SK-N-SH (cell line): ENCODE data around the gene RAMP3. TPM values are rescaled to one million over a fixed set of nuclear protein-coding genes. Genes with fewer than 3 reads are reported as not detected.

Experiments
- CTCF ChIA-PET: fragments of 300-600, 350-600 bp; formaldehyde crosslinking; extraction: SDS; loops from one replicate; lab custom pipeline; 2021; lab: Yijun Ruan, JAX
- POLR2A ChIA-PET: fragments of 350-600 bp; sonication (Branson Sonifier 250); formaldehyde crosslinking; extraction: SDS; loops from one replicate; lab custom pipeline; 2020; ENCODE audit warnings: antibody characterized with exemption, inconsistent platforms; lab: Yijun Ruan, JAX
- DNase-seq: peaks from one replicate; pipeline ENCODE4 v3.0.0; 2012
- H2AFZ ChIP-seq: fragments of 200-600 bp; sonication (generic); 2 replicates; pipeline ENCODE4 v1.8.1; 2016; ENCODE audit warnings: antibody characterized with exemption, mild to moderate bottlenecking, low read depth
- H3F3A ChIP-seq: fragments of 200-600 bp; sonication (generic); replicated peaks from 2 replicates; pipeline ENCODE3; 2016; ENCODE audit warnings: antibody characterized with exemption, mild to moderate bottlenecking; ENCODE audit not compliant: insufficient read depth
- H3K27ac ChIP-seq, 2 experiments: fragments of 200-500 bp in 1 of 2; fragments of 200-600 bp in 1 of 2; sonication (Bioruptor generic) in 1 of 2; sonication (generic), shearing (Covaris generic) in 1 of 2; 2 replicates each; pipeline versions ENCODE4 v1.5.1 to v1.6.1; 2014 to 2016; ENCODE audit warnings: low read depth in 2 of 2, inconsistent platforms in 1 of 2, low read length in 1 of 2, mild to moderate bottlenecking in 1 of 2, mixed read lengths in 1 of 2
- H3K27me3 ChIP-seq: fragments of 200-600 bp; sonication (generic), shearing (Covaris generic); 2 replicates; pipeline ENCODE4 v1.6.1; 2016; ENCODE audit warnings: mixed run types; ENCODE audit not compliant: insufficient read depth
- H3K36me3 ChIP-seq, 2 experiments: fragments of 200-500 bp in 1 of 2; fragments of 200-600 bp in 1 of 2; sonication (Bioruptor generic) in 1 of 2; sonication (generic) in 1 of 2; replicated peaks in 1 of 2; 2 replicates each; pipeline versions ENCODE3 to v1.5.1; 2014 to 2016; ENCODE audit warnings: low read length in 1 of 2, mild to moderate bottlenecking in 1 of 2; ENCODE audit not compliant: insufficient read depth in 2 of 2, control insufficient read depth in 1 of 2
- H3K4me1 ChIP-seq, 2 experiments: fragments of 200-500 bp in 1 of 2; fragments of 200-600 bp in 1 of 2; sonication (Bioruptor generic) in 1 of 2; sonication (generic), shearing (Covaris generic) in 1 of 2; 2 replicates each; pipeline versions ENCODE4 v1.5.1 to v1.6.1; 2014 to 2016; ENCODE audit warnings: low read depth in 1 of 2, low read length in 1 of 2, mixed run types in 1 of 2; ENCODE audit not compliant: insufficient read depth in 2 of 2, control insufficient read depth in 1 of 2
- H3K4me2 ChIP-seq: fragments of 200-600 bp; sonication (generic), shearing (Covaris generic); 2 replicates; pipeline ENCODE4 v1.6.1; 2017; ENCODE audit warnings: mixed run types
- H3K4me3 ChIP-seq, 2 experiments: fragments of 200-500 bp in 1 of 2; fragments of 200-600 bp in 1 of 2; sonication (Bioruptor generic) in 1 of 2; sonication (generic), shearing (Covaris generic) in 1 of 2; 2 replicates each; pipeline versions ENCODE4 v1.5.1 to v1.8.1; 2014 to 2016; ENCODE audit warnings: low read depth in 2 of 2, inconsistent platforms in 1 of 2, low read length in 1 of 2, mild to moderate bottlenecking in 1 of 2, mixed read lengths in 1 of 2, moderate library complexity in 1 of 2
- H3K79me2 ChIP-seq: fragments of 200-600 bp; sonication (generic); 2 replicates; pipeline ENCODE4 v1.8.1; 2017; ENCODE audit warnings: mild to moderate bottlenecking; ENCODE audit not compliant: insufficient read depth
- H3K9ac ChIP-seq: fragments of 200-600 bp; sonication (generic); 2 replicates; pipeline ENCODE4 v1.6.1; 2017; ENCODE audit warnings: mixed run types
- H3K9me2 ChIP-seq: fragments of 200-600 bp; sonication (generic); 2 replicates; pipeline ENCODE4 v1.6.1; 2017; ENCODE audit warnings: mixed run types
- H3K9me3 ChIP-seq: fragments of 200-600 bp; sonication (generic); 2 replicates; pipeline ENCODE4 v1.6.1; 2017; ENCODE audit warnings: mixed run types, mild to moderate bottlenecking, moderate library complexity
- H4K20me1 ChIP-seq: fragments of 200-600 bp; sonication (generic); 2 replicates; pipeline ENCODE4 v1.6.1; 2017; ENCODE audit warnings: mild to moderate bottlenecking, mixed run types; ENCODE audit not compliant: insufficient read depth
- CHD2 ChIP-seq: fragments of 150-350 bp; IDR thresholded peaks from 2 replicates; pipeline ENCODE4 v1.6.1; 2018; ENCODE audit warnings: low read length; ENCODE audit not compliant: partially characterized antibody
- CTCF ChIP-seq: fragments of 200-600 bp; sonication (generic); IDR thresholded peaks from 2 replicates; pipeline ENCODE4 v1.6.1; 2017; ENCODE audit warnings: antibody characterized with exemption, mild to moderate bottlenecking, moderate library complexity
- EP300 ChIP-seq, 2 experiments: IDR thresholded peaks; 2 replicates each; pipeline versions ENCODE4 v1.4.0 to v1.6.1; 2012; ENCODE audit warnings: borderline replicate concordance in 1 of 2, low read depth in 1 of 2, low read length in 1 of 2
- FOSL2 ChIP-seq: IDR thresholded peaks from 2 replicates; pipeline ENCODE4 v1.4.0; 2012; ENCODE audit warnings: low read depth, mild to moderate bottlenecking, moderate library complexity, borderline replicate concordance
- MAX ChIP-seq: IDR thresholded peaks from 2 replicates; pipeline ENCODE4 v1.4.0; 2012; ENCODE audit warnings: low read depth
- MEF2A ChIP-seq: IDR thresholded peaks from 2 replicates; pipeline ENCODE4 v1.4.0; 2012; ENCODE audit warnings: low read depth, borderline replicate concordance
- MXI1 ChIP-seq: IDR thresholded peaks from 2 replicates; pipeline ENCODE4 v1.6.1; 2012; ENCODE audit warnings: mild to moderate bottlenecking, low read depth, low read length, improper control_type of control experiment
- NFIC ChIP-seq: IDR thresholded peaks from 2 replicates; pipeline ENCODE4 v1.4.0; 2012; ENCODE audit warnings: borderline replicate concordance
- PBX3 ChIP-seq: IDR thresholded peaks from 2 replicates; pipeline ENCODE4; 2012
- POLR2AphosphoS5 ChIP-seq: IDR thresholded peaks from 2 replicates; pipeline ENCODE4 v1.6.1; 2012; ENCODE audit warnings: low read depth, low read length
- RCOR1 ChIP-seq: fragments of 150-350 bp; IDR thresholded peaks from 2 replicates; pipeline ENCODE4 v1.6.1; 2017; ENCODE audit warnings: antibody characterized with exemption, low read length
- REST ChIP-seq: IDR thresholded peaks from 2 replicates; pipeline ENCODE4 v1.6.1; 2012; ENCODE audit warnings: mild to moderate bottlenecking, low read depth, low read length, moderate library complexity
- RFX5 ChIP-seq: IDR thresholded peaks from 2 replicates; pipeline ENCODE4 v1.6.1; 2012; ENCODE audit warnings: mild to moderate bottlenecking, improper control_type of control experiment, low read length
- SIN3A ChIP-seq: IDR thresholded peaks from 2 replicates; pipeline ENCODE4 v1.6.1; 2012; ENCODE audit warnings: low read depth, mild to moderate bottlenecking, low read length, moderate library complexity, borderline replicate concordance
- TAF1 ChIP-seq: IDR thresholded peaks from 2 replicates; pipeline ENCODE4 v1.6.1; 2012; ENCODE audit warnings: low read depth, mild to moderate bottlenecking, low read length, moderate library complexity, borderline replicate concordance
- TCF12 ChIP-seq: IDR thresholded peaks from 2 replicates; pipeline ENCODE4 v1.4.0; 2012
- TEAD4 ChIP-seq: IDR thresholded peaks from 2 replicates; pipeline ENCODE4 v1.4.0; 2012; ENCODE audit warnings: mild to moderate bottlenecking, borderline replicate concordance; ENCODE audit not compliant: insufficient read depth
- USF2 ChIP-seq: fragments of 150-350 bp; IDR thresholded peaks from 2 replicates; pipeline ENCODE4 v1.6.1; 2017; ENCODE audit warnings: antibody characterized with exemption, low read length, low read depth, borderline replicate concordance
- WGBS: methylation state at CpG from one replicate; pipeline ENCODE4 v1.1.6; 2017; ENCODE audit warnings: low lambda C conversion rate; 5-methylcytosine and 5-hydroxymethylcytosine counted together
- polyA plus RNA-seq, 3 experiments: library from polyadenylated mRNA; depleted of rRNA; stranded (reverse); fragments of >200 nt; gene quantifications; 2 replicates each; pipeline ENCODE4 v1.2.3, GENCODE V29; 2012

RAMP3 gene
- polyA plus RNA-seq, 1 of the 3 experiments (the other 2 are of a cell fraction) = not detected

GRCh38 chr7:45216622-45217165 is 59.1 kb downstream of the RAMP3 start:
- DNase-seq = no peak
- H3K79me2 ChIP-seq = no peaks in the 10 kb centered on the region
- no peaks in the 10 kb centered on the region for H4K20me1 ChIP-seq
- WGBS = 28% methylated on average over 11 of the region's 11 CpGs
- no peaks in the 10 kb centered on the region for H3K9me3 ChIP-seq
- no peak overlapping the region for H3K4me2 ChIP-seq
- peaks cover 0 to 36% of the 10 kb centered on the region in 2 experiments; a peak in 1 of 4 replicates for H3K4me1 ChIP-seq
- peaks cover 32% of the 10 kb centered on the region for H3K27me3 ChIP-seq
- ChIA-PET POLR2A (no interaction called here), CTCF (interaction anchor here (0.8 to 5.7 kb wide), 20 partner anchors 9 to 638 kb away, joined by 3 to 43 read pairs (median 6); partner anchors contain the start of gene RAMP3)
- no peaks in the 10 kb centered on the region for H3K36me3 ChIP-seq
- no peaks in the 10 kb centered on the region for H3F3A ChIP-seq
- H3K27ac ChIP-seq = no peak overlapping the region
- H3K4me3 ChIP-seq = no peak overlapping the region
- TF ChIP-seq POLR2AphosphoS5 (no peak), CHD2 (no peak), TAF1 (no peak), TCF12 (no peak), FOSL2 (no peak), MAX (no peak), SIN3A (no peak), RFX5 (no peak), NFIC (no peak), PBX3 (no peak), RCOR1 (no peak), CTCF (no peak), REST (no peak), MXI1 (no peak), USF2 (no peak), TEAD4 (no peak), EP300 (IDR thresholded peaks at IDR 0.05; ENCODE audit: borderline replicate concordance in 1 of 2, low read depth in 1 of 2, low read length in 1 of 2) (no peak), MEF2A (no peak)
- no peak overlapping the region for H2AFZ ChIP-seq
- H3K9ac ChIP-seq = no peak overlapping the region
- no peaks in the 10 kb centered on the region for H3K9me2 ChIP-seq
